Measurements from ENCODE around the gene CSAG3.

DNA sequence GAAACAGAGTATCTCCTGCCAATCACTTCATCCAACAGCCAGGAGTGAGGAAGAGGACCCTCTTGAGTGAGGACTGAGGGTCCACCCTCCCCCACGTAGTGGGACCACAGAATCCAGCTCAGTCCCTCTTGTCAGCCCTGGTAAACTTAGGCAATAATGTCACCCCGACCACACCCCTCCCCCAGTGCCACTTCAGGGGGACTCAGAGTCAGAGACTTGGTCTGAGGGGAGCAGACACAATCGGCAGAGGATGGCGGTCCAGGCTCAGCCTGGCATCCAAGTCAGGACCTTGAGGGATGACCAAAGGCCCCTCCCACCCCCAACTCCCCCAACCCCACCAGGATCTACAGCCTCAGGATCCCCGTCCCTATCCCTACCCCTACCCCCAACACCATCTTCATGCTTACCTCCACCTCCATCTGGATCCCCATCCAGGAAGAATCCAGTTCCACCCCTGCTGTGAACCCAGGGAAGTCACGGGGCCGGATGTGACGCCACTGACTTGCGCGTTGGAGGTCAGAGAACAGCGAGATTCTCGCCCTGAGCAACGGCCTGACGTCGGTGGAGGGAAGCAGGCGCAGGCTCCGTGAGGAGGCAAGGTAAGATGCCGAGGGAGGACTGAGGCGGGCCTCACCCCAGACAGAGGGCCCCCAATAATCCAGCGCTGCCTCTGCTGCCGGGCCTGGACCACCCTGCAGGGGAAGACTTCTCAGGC is 25.6 kb upstream of the CSAG3 start, which contains the start of the genes CSAG1 and MAGEA12:
- TF ChIP-seq, protein P1, sequence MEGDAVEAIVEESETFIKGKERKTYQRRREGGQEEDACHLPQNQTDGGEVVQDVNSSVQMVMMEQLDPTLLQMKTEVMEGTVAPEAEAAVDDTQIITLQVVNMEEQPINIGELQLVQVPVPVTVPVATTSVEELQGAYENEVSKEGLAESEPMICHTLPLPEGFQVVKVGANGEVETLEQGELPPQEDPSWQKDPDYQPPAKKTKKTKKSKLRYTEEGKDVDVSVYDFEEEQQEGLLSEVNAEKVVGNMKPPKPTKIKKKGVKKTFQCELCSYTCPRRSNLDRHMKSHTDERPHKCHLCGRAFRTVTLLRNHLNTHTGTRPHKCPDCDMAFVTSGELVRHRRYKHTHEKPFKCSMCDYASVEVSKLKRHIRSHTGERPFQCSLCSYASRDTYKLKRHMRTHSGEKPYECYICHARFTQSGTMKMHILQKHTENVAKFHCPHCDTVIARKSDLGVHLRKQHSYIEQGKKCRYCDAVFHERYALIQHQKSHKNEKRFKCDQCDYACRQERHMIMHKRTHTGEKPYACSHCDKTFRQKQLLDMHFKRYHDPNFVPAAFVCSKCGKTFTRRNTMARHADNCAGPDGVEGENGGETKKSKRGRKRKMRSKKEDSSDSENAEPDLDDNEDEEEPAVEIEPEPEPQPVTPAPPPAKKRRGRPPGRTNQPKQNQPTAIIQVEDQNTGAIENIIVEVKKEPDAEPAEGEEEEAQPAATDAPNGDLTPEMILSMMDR (IDR thresholded peaks at IDR 0.05): no peak
- TF ChIP-seq POLR2A (IDR thresholded peaks at IDR 0.05): no peak
